Middle frontal gyrus (tissue), 1 donor: Measurements from ENCODE around the gene GNG7.
"Not testable (repeated sequence)": the region's sequence is repeated elsewhere in the genome, so short reads cannot be mapped to it uniquely, and the experiment has no call there.

Experiments
- DNase-seq: peaks from one replicate; pipeline ENCODE4 v3.0.0-alpha.2; 2015; ENCODE audit warnings: low spot score; ENCODE audit errors: extremely low spot score

Gene GNG7

DNA sequence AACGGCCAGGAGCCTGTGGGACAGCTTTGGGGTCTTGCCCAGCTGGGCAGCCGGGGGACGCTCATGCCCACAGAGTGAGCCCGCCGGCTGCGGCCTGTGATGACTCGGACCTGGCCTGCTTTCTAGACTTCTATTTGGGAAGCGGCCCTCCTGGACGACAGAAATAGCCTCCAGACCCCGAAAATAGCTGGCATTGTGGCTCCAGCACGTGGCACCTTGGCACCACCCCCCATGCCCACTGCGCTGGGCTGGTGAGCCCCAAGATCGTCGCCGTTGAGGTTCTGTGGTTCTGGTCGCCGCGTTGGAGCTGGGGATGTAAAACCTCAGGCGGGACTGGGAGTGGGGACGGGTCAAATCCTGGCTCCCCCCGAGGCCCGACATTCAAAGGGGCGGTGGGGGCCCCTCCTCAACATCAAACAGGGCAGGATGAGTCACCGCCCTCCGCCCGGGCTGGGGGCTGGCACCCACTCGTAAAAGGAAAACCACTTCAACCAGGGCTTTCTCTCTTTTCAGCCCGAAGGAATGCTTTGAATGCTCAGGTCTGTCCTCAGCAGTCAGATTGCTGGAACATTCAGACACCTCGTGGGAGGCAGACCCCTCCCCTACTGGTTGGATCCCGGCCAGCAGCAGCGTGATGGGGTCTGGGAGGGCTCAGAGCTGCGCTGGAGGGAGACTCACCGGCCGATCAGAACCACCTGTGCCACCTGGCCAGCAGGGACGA is 184.5 kb downstream of the GNG7 start:
- no peak for DNase-seq

DNA sequence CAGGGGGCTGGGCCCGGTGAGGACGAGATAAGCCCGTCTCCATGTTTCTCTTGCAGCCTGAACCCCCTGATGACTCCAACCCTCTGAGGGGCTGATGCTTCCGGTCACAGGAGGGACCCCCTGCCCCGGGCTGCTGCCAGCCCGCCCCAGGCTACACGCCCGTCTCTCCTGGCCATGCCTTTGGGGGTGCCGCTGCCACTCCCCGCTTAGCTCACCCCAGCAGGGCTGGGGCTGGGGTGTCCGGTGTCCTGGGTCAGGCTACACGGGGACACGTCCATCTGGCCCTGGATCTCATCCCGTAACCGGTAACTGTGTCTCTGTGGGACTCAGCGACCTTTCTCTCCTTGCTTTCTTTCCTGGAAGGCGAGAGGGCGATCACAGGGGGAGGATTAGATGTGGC is 185.8 kb downstream of the GNG7 start:
- no peak for DNase-seq

DNA sequence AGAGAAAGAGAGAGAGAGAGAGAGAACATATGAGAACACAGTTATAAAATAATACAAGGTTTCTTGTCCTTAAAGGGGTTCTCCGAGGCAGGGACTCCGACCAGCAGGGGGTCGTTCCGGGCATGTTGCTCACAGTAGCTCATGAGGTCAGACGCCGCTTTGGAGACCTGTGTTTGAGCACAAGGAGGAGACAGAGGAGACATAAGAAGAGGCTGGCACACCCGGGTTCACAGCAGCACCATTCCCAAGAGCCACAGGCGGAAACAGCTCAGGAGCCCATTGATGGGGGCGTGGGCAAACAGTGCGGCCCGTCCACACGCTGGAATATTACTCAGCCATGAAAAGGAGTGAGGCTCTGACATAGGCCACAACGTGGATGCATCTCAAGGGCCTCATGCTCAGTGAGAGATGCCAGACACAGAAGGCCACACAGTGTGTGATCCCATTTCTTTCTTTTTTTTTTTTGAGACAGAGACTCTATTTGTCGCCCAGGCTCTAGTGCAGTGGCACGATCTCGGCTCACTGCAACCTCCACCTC is 187.4 kb downstream of the GNG7 start:
- no peak for DNase-seq

GRCh38 chr19:2512523-2513431 is 189.7 kb downstream of the GNG7 start:
- DNase-seq = no peak

GRCh38 chr19:2511991-2512390 is 190.5 kb downstream of the GNG7 start:
- DNase-seq = no peak

GRCh38 chr19:2511570-2511969 is 190.9 kb downstream of the GNG7 start:
- DNase-seq = no peak

DNA sequence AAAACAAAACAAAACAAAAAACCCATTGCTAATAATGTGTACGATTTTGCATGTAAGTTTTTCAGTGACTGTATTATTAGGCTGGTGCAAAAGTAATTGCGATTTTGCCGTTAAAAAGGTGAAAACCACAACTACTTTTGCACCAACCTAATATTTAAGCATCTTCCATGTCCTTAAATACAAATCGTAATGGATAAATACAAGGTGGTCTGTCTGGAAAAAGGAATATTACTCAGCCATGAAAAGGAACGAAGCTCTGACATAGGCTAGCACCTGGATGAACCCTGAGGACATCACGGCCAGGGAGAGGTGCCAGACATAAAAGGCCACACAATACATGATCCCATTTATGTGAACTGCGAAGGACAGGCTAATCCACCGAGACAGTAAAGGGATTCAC is 193.4 kb downstream of the GNG7 start:
- DNase-seq = no peak

DNA sequence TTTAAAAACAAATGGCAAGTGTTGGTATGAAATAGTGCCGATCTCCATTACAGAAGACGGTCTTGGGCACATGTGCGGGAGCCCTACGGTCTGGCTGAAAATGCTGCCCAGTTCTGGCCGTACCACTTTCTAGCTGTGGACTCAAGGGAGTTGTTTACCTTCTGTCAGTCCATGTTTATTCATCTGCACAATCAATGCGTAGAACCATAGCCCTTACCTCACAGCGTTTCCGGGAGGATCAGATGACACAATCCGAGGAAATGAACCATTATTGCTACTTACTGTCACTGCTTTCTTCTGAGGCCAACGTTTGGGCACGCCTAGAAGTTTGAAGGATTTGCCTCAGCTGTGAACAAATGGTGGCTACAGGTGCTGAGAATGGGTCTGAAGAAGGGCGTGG is 195.4 kb downstream of the GNG7 start:
- no peak for DNase-seq

DNA sequence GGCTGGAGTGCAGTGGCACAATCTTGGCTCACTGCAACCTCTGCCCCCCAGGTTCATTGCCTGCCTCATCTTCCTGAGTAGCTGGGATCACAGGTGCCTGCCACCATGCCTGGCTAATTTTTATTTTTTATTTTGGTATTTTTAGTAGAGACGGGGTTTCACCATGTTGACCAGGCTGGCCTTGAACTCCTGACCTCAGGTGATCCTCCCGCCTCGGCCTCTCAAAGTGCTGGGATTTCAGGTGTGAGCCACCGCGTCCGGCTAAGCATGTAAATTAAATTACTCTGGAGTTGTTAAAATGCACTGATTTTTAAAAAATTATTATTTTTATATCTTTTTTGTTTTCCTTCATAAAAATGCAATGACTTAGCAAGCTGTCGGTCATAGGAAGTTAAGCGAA is 195.8 kb downstream of the GNG7 start:
- not testable (repeated sequence) for DNase-seq

- no peak for DNase-seq
Measured at GRCh38 chr19:2503521-2504109, 198.9 kb downstream of the GNG7 start.

GRCh38 chr19:2500841-2501261 is 201.6 kb downstream of the GNG7 start:
- no peak for DNase-seq

DNA sequence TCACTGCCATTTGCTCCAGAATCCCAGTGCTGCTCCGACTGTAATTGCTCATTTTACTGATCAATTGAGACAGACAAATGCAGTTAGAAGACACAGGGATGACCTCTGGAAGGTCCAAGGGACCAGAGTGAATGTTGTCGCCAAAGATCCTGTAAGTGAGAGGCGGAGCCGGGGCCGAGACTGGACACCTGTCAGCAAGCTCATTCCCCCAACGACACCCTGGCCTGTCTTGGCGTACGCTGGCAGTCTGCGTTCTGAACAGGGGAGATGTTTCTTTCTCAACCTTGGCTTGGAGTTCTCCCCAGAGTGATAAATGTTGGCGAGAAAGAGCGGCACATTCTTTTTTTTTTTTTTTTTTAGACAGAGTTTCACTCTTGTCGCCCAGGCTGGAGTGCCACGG is 202.3 kb downstream of the GNG7 start:
- no peak for DNase-seq

GRCh38 chr19:2497186-2497585 is 205.3 kb downstream of the GNG7 start:
- DNase-seq = no peak

- no peak for DNase-seq
Measured at GRCh38 chr19:2495651-2496316, 206.7 kb downstream of the GNG7 start.

- DNase-seq = no peak
Measured at GRCh38 chr19:2495130-2495641, 207.3 kb downstream of the GNG7 start.

GRCh38 chr19:2494447-2495129 is 207.9 kb downstream of the GNG7 start:
- DNase-seq = peak; percentile 50

GRCh38 chr19:2494084-2494446 is 208.4 kb downstream of the GNG7 start:
- no peak for DNase-seq

GRCh38 chr19:2493448-2493847 is 209.0 kb downstream of the GNG7 start:
- not testable (repeated sequence) for DNase-seq

GRCh38 chr19:2492870-2493269 is 209.6 kb downstream of the GNG7 start:
- no peak for DNase-seq

- no peak for DNase-seq
Measured at GRCh38 chr19:2491130-2491801, 211.2 kb downstream of the GNG7 start.
